ENCODE measurements around the gene DUSP9.
"Not testable (repeated sequence)": the region's sequence is repeated elsewhere in the genome, so short reads cannot be mapped to it uniquely, and the experiment has no call there.

The DUSP9 gene

GRCh38 chrX:153694687-153695270, 47.8 kb downstream of the DUSP9 start:
- DNase-seq: no peak

- DNase-seq: no peak
These were observed 49.1 kb downstream of the DUSP9 start for GRCh38 chrX:153696100-153696499.

GRCh38 chrX:153696538-153696937, 49.5 kb downstream of the DUSP9 start:
- not testable (repeated sequence) for DNase-seq

- DNase-seq: not testable (repeated sequence)
These were observed 50.2 kb downstream of the DUSP9 start for GRCh38 chrX:153696986-153697722.

GRCh38 chrX:153697924-153698865, 51.2 kb downstream of the DUSP9 start:
- no peak for DNase-seq

GRCh38 chrX:153699210-153699783, 52.3 kb downstream of the DUSP9 start:
- DNase-seq: not testable (repeated sequence)

GRCh38 chrX:153699784-153700371, 52.9 kb downstream of the DUSP9 start:
- DNase-seq: not testable (repeated sequence)

GRCh38 chrX:153700376-153700945, 53.5 kb downstream of the DUSP9 start:
- DNase-seq: no peak

All from NCI-H2029 (cell line).